ENCODE measurements around the gene XPO6. TPM values are rescaled to one million over a fixed set of nuclear protein-coding genes. Genes with fewer than 3 reads are reported as not detected.

XPO6 gene
- total RNA-seq, 1 experiment from 2014 or later, result 135 TPM

- Histone ChIP-seq H3K4me1 (ENCODE audit: control insufficient read depth, insufficient read depth, low read length) (peaks cover 9% of the 10 kb centered on the region; the same call in 1 of the 2 replicates), H3K36me3 (ENCODE audit: control insufficient read depth, insufficient read depth, low read length) (no peaks in the 10 kb centered on the region), H3K9me3 (ENCODE audit: control insufficient read depth, insufficient read depth, low read depth, low read length) (no peaks in the 10 kb centered on the region), H3K27ac (ENCODE audit: low read length) (no peak overlapping the region), H3K27me3 (ENCODE audit: control insufficient read depth, insufficient read depth, low read length) (no peaks in the 10 kb centered on the region), H3K4me3 (ENCODE audit: low read depth in 2 of 2, low read length in 2 of 2) (no peak overlapping the region)
- ChIA-PET POLR2A (no interaction called here), CTCF (no interaction called here)
- intact Hi-C loops (cut with micrococcal nuclease; ENCODE audit: unreplicated experiment) (no loop called here), in situ Hi-C loops (cut with HindIII; ENCODE audit: low pct_unique_long_range_greater_than_20kb, low sequenced_read_pairs) (no loop called here)
- DNase-seq (ENCODE audit: low read depth, low spot score), result no peak
- no peak for TF ChIP-seq CTCF (IDR thresholded peaks at IDR 0.05)
- TF ChIP-seq TCF7L2 (IDR thresholded peaks at IDR 0.05; ENCODE audit: low read depth, low read length), result no peak
- TF ChIP-seq SIN3A (IDR thresholded peaks at IDR 0.05; ENCODE audit: borderline replicate concordance, insufficient read depth, low read depth, low read length), result no peak
- TF ChIP-seq REST (IDR thresholded peaks at IDR 0.05; ENCODE audit: insufficient read depth in 1 of 2, low read depth in 2 of 2, low read length in 1 of 2), result no peak
- TF ChIP-seq POLR2AphosphoS5 (IDR thresholded peaks at IDR 0.05; ENCODE audit: low read depth, low read length), result no peak
- ATAC-seq, result no peak
- no TSS peak for BruUV-seq (replicated peaks)
These were observed 44.1 kb upstream of the XPO6 start for GRCh38 chr16:28255838-28256237.

GRCh38 chr16:28254158-28254557 is 42.4 kb upstream of the XPO6 start:
- no peaks in the 10 kb centered on the region for H3K36me3 ChIP-seq (ENCODE audit: control insufficient read depth, insufficient read depth, low read length)
- intact Hi-C loops (cut with micrococcal nuclease; ENCODE audit: unreplicated experiment) (no loop called here), in situ Hi-C loops (cut with HindIII; ENCODE audit: low pct_unique_long_range_greater_than_20kb, low sequenced_read_pairs) (no loop called here)
- CTCF ChIA-PET, result no interaction called here
- peaks cover 9% of the 10 kb centered on the region; the same call in 1 of the 2 replicates for H3K4me1 ChIP-seq (ENCODE audit: control insufficient read depth, insufficient read depth, low read length)
- DNase-seq (ENCODE audit: low read depth, low spot score) (no peak), ATAC-seq (no peak)
- H3K4me3 ChIP-seq (ENCODE audit: low read depth in 2 of 2, low read length in 2 of 2), result no peak overlapping the region
- H3K9me3 ChIP-seq (ENCODE audit: control insufficient read depth, insufficient read depth, low read depth, low read length), result no peaks in the 10 kb centered on the region
- H3K27me3 ChIP-seq (ENCODE audit: control insufficient read depth, insufficient read depth, low read length), result no peaks in the 10 kb centered on the region
- no TSS peak for BruUV-seq (replicated peaks)
- POLR2A ChIA-PET, result no interaction called here
- H3K27ac ChIP-seq (ENCODE audit: low read length), result no peak overlapping the region
- no peak for TF ChIP-seq SIN3A (IDR thresholded peaks at IDR 0.05; ENCODE audit: borderline replicate concordance, insufficient read depth, low read depth, low read length)
- TF ChIP-seq TCF7L2 (IDR thresholded peaks at IDR 0.05; ENCODE audit: low read depth, low read length), result no peak
- no peak for TF ChIP-seq CTCF (IDR thresholded peaks at IDR 0.05)
- TF ChIP-seq POLR2AphosphoS5 (IDR thresholded peaks at IDR 0.05; ENCODE audit: low read depth, low read length), result no peak
- no peak for TF ChIP-seq REST (IDR thresholded peaks at IDR 0.05; ENCODE audit: insufficient read depth in 1 of 2, low read depth in 2 of 2, low read length in 1 of 2)

Data from Panc1 (cell line).